Neural progenitor cell (in vitro differentiated cells): ENCODE results near the gene FSTL4.

Experiments
- CTCF ChIP-seq: fragments of 200-600 bp; sonication (generic); IDR thresholded peaks from 2 replicates; pipeline ENCODE4 v1.5.1; 2017; ENCODE audit warnings: antibody characterized with exemption, mild to moderate bottlenecking
- EZH2 ChIP-seq: fragments of 200-600 bp; sonication (generic); IDR thresholded peaks from 2 replicates; pipeline ENCODE4 v1.6.1; 2017; ENCODE audit warnings: antibody characterized with exemption, mild to moderate bottlenecking, moderate library complexity
- EZH2phosphoT487 ChIP-seq: fragments of 200-600 bp; sonication (generic); IDR thresholded peaks from 2 replicates; pipeline ENCODE4 v1.6.1; 2017; ENCODE audit warnings: antibody characterized with exemption

- TF ChIP-seq CTCF (no peak), EZH2 (no peak), EZH2phosphoT487 (no peak)
These were observed 1.4 kb upstream of the FSTL4 start for GRCh38 chr5:133613743-133614142.
